H9 (cell line): ENCODE results near the gene PARD3. TPM values are rescaled to one million over a fixed set of nuclear protein-coding genes. Genes with fewer than 3 reads are reported as not detected.

ENCODE experiments used
- DNase-seq: peaks from one replicate; pipeline ENCODE4 v3.0.0-alpha.2; 2017
- H2AFZ ChIP-seq: one replicate; pipeline ENCODE4 v1.6.1; 2013; ENCODE audit warnings: mild to moderate bottlenecking, low read length, control low read depth, moderate library complexity
- H2AK5ac ChIP-seq: 2 replicates; pipeline ENCODE4 v1.6.1; 2013; ENCODE audit warnings: low read length, control low read depth, mixed read lengths; ENCODE audit not compliant: insufficient read length
- H2BK120ac ChIP-seq: one replicate; pipeline ENCODE4 v1.6.1; 2013; ENCODE audit warnings: low read depth, mild to moderate bottlenecking, low read length, control low read depth, inconsistent platforms; ENCODE audit not compliant: poor library complexity, severe bottlenecking
- H2BK12ac ChIP-seq: 2 replicates; pipeline ENCODE4 v1.6.1; 2013; ENCODE audit warnings: low read length, control low read depth, mixed read lengths, low read depth; ENCODE audit not compliant: insufficient read length
- H2BK15ac ChIP-seq: 2 replicates; pipeline ENCODE4 v1.6.1; 2013; ENCODE audit warnings: low read depth, low read length, control low read depth
- H2BK20ac ChIP-seq: one replicate; pipeline ENCODE4 v1.6.1; 2013; ENCODE audit warnings: low read depth, mild to moderate bottlenecking, low read length, control low read depth, inconsistent platforms; ENCODE audit not compliant: poor library complexity, severe bottlenecking
- H2BK5ac ChIP-seq: 2 replicates; pipeline ENCODE4 v1.6.1; 2013; ENCODE audit warnings: low read length, control low read depth, mixed read lengths; ENCODE audit not compliant: insufficient read length
- H3K14ac ChIP-seq: 2 replicates; pipeline ENCODE4 v1.6.1; 2013; ENCODE audit warnings: low read length, control low read depth; ENCODE audit not compliant: insufficient read depth
- H3K18ac ChIP-seq: 2 replicates; pipeline ENCODE4 v1.6.1; 2013; ENCODE audit warnings: low read depth, mild to moderate bottlenecking, mixed read lengths, low read length, control low read depth; ENCODE audit not compliant: insufficient read length
- H3K23ac ChIP-seq: 2 replicates; pipeline ENCODE4 v1.6.1; 2013; ENCODE audit warnings: low read length, control low read depth, mixed read lengths, low read depth; ENCODE audit not compliant: insufficient read length
- H3K23me2 ChIP-seq: 2 replicates; pipeline ENCODE4 v1.6.1; 2013; ENCODE audit warnings: low read depth, mild to moderate bottlenecking, mixed read lengths, low read length, control low read depth; ENCODE audit not compliant: insufficient read length, poor library complexity, severe bottlenecking
- H3K27ac ChIP-seq: 2 replicates; pipeline ENCODE4 v1.5.1; 2013; ENCODE audit warnings: low read length, control low read depth, mixed read lengths, low read depth; ENCODE audit not compliant: insufficient read length
- H3K27me3 ChIP-seq: 2 replicates; pipeline ENCODE4 v1.6.1; 2013; ENCODE audit warnings: low read length, control low read depth, inconsistent platforms; ENCODE audit not compliant: insufficient read depth
- H3K4ac ChIP-seq: 2 replicates; pipeline ENCODE4 v1.6.1; 2013; ENCODE audit warnings: low read depth, mild to moderate bottlenecking, control low read depth, inconsistent platforms, low read length, moderate library complexity
- H3K4me1 ChIP-seq: 2 replicates; pipeline ENCODE4 v1.6.1; 2013; ENCODE audit warnings: low read length, control low read depth, inconsistent platforms; ENCODE audit not compliant: insufficient read depth
- H3K4me2 ChIP-seq: 2 replicates; pipeline ENCODE4 v1.6.1; 2013; ENCODE audit warnings: low read length, control low read depth, mixed read lengths; ENCODE audit not compliant: insufficient read length, insufficient read depth
- H3K56ac ChIP-seq: 2 replicates; pipeline ENCODE4 v1.6.1; 2013; ENCODE audit warnings: low read depth, mild to moderate bottlenecking, mixed read lengths, low read length, control low read depth; ENCODE audit not compliant: insufficient read length
- H3K79me1 ChIP-seq: 2 replicates; pipeline ENCODE4 v1.6.1; 2013; ENCODE audit warnings: low read depth, mild to moderate bottlenecking, moderate library complexity, low read length, control low read depth, inconsistent platforms; ENCODE audit not compliant: insufficient read depth, poor library complexity, severe bottlenecking
- H3K79me2 ChIP-seq: 2 replicates; pipeline ENCODE4 v1.6.1; 2013; ENCODE audit warnings: low read length, control low read depth, inconsistent platforms; ENCODE audit not compliant: insufficient read depth
- H3K9ac ChIP-seq: 2 replicates; pipeline ENCODE4 v1.6.1; 2013; ENCODE audit warnings: low read length, control low read depth, mixed read lengths; ENCODE audit not compliant: insufficient read length; ENCODE audit errors: extremely low read depth
- H3K9me3 ChIP-seq: one replicate; pipeline ENCODE4 v1.6.1; 2013; ENCODE audit warnings: low read depth, low read length, inconsistent platforms; ENCODE audit not compliant: control insufficient read depth
- H3T11ph ChIP-seq: one replicate; pipeline ENCODE4 v1.6.1; 2013; ENCODE audit warnings: mild to moderate bottlenecking, low read length, control low read depth, inconsistent platforms
- H4K20me1 ChIP-seq: one replicate; pipeline ENCODE4 v1.6.1; 2013; ENCODE audit not compliant: control insufficient read depth, insufficient read length, insufficient read depth
- H4K5ac ChIP-seq: 2 replicates; pipeline ENCODE4 v1.6.1; 2013; ENCODE audit warnings: low read depth, mild to moderate bottlenecking, mixed read lengths, low read length, control low read depth; ENCODE audit not compliant: insufficient read length
- H4K8ac ChIP-seq: replicated peaks from 2 replicates; pipeline ENCODE4 v1.6.1; 2013; ENCODE audit warnings: low read length, control low read depth, mixed read lengths, low read depth; ENCODE audit not compliant: insufficient read length
- H4K91ac ChIP-seq: 2 replicates; pipeline ENCODE4 v1.6.1; 2013; ENCODE audit warnings: low read depth, mild to moderate bottlenecking, moderate library complexity, mixed read lengths, low read length, control low read depth; ENCODE audit not compliant: insufficient read length
- H3K27ac Mint-ChIP-seq, 3 experiments: 2 replicates in 2 of 3; 3 replicates in 1 of 3; pipeline ENCODE4 v1.8.0; 2020 to 2021; ENCODE audit warnings: mixed read lengths in 3 of 3, mild to moderate bottlenecking in 1 of 3, moderate library complexity in 1 of 3
- H3K27me3 Mint-ChIP-seq: 2 replicates; pipeline ENCODE4 v1.8.0; 2021; ENCODE audit warnings: low read depth, mild to moderate bottlenecking, moderate library complexity, mixed read lengths
- H3K36me3 Mint-ChIP-seq, 3 experiments: 2 replicates in 2 of 3; 3 replicates in 1 of 3; pipeline ENCODE4 v1.8.0; 2020 to 2021; ENCODE audit warnings: low read depth in 3 of 3, mixed read lengths in 3 of 3; ENCODE audit not compliant: insufficient read depth in 1 of 3
- H3K4me1 Mint-ChIP-seq, 2 experiments: 2 replicates each; pipeline ENCODE4 v1.8.0; 2020; ENCODE audit warnings: mixed read lengths in 2 of 2
- H3K4me3 Mint-ChIP-seq, 2 experiments: 2 replicates in 1 of 2; 3 replicates in 1 of 2; pipeline ENCODE4 v1.8.0; 2020 to 2021; ENCODE audit warnings: mild to moderate bottlenecking in 2 of 2, mixed read lengths in 2 of 2, moderate library complexity in 1 of 2
- H3K9me3 Mint-ChIP-seq, 2 experiments: 2 replicates in 1 of 2; 3 replicates in 1 of 2; pipeline ENCODE4 v1.8.0; 2020; ENCODE audit warnings: mild to moderate bottlenecking in 2 of 2, mixed read lengths in 2 of 2, moderate library complexity in 1 of 2
- WGBS: extraction: QIAGEN DNeasy Blood & Tissue Kit; methylation state at CpG from one replicate; pipeline ENCODE4 v1.1.7; 2013; ENCODE audit warnings: missing lambda C conversion rate, low lambda C conversion rate, mixed read lengths; ENCODE audit not compliant: insufficient read length; ENCODE audit errors: extremely low coverage; 5-methylcytosine and 5-hydroxymethylcytosine counted together
- total RNA-seq: library from RNA; stranded (reverse); gene quantifications from 2 replicates; pipeline ENCODE4 v1.2.1, GENCODE V29; 2021
- TF ChIP-seq, protein P1 (sequence below): fragments of 200-600 bp; sonication (generic); conservative IDR thresholded peaks from 3 replicates; pipeline ENCODE4 v1.8.0; 2021; ENCODE audit warnings: antibody characterized with exemption, mild to moderate bottlenecking

Gene PARD3
- total RNA-seq, 1 experiment from 2014 or later, result 44.7 TPM

DNA sequence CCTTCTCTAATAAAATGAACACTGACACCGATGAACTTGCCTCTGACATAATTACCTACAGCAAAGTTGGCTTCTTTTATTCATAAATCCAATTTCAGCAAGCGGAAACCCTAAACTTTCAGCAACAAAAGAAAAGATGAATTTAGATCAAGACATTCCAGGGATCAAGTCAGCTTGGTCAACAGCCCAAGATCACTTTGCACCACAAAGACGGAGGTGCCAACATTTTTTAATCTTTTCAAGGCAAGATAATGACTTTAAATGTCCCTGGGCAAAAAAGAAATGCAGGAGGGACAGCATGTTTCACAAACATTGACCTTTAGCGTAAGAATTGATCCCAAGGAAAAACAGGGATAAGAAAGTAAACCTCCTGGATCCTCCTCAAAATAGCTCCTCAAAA lies 636.9 kb downstream of the PARD3 start:
- no peak overlapping the region for H2BK120ac ChIP-seq
- no peaks in the 10 kb centered on the region for H4K20me1 ChIP-seq
- H2BK5ac ChIP-seq, result no peak overlapping the region
- H3K36me3 Mint-ChIP-seq, result no peaks in the 10 kb centered on the region; a peak in 1 of 7 replicates
- H3T11ph ChIP-seq, result no peak overlapping the region
- TF ChIP-seq, protein P1, sequence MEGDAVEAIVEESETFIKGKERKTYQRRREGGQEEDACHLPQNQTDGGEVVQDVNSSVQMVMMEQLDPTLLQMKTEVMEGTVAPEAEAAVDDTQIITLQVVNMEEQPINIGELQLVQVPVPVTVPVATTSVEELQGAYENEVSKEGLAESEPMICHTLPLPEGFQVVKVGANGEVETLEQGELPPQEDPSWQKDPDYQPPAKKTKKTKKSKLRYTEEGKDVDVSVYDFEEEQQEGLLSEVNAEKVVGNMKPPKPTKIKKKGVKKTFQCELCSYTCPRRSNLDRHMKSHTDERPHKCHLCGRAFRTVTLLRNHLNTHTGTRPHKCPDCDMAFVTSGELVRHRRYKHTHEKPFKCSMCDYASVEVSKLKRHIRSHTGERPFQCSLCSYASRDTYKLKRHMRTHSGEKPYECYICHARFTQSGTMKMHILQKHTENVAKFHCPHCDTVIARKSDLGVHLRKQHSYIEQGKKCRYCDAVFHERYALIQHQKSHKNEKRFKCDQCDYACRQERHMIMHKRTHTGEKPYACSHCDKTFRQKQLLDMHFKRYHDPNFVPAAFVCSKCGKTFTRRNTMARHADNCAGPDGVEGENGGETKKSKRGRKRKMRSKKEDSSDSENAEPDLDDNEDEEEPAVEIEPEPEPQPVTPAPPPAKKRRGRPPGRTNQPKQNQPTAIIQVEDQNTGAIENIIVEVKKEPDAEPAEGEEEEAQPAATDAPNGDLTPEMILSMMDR, result no peak
- no peak overlapping the region for H4K8ac ChIP-seq
- no peak overlapping the region for H3K23ac ChIP-seq
- no peak overlapping the region for H4K5ac ChIP-seq
- H3K56ac ChIP-seq, result no peak overlapping the region
- no peaks in the 10 kb centered on the region for H3K27me3 ChIP-seq
- no peak overlapping the region for H2AK5ac ChIP-seq
- no peaks in the 10 kb centered on the region for H3K9me3 Mint-ChIP-seq
- H3K79me1 ChIP-seq, result no peaks in the 10 kb centered on the region
- H3K4ac ChIP-seq, result no peak overlapping the region
- H3K14ac ChIP-seq, result no peak overlapping the region
- H3K27ac ChIP-seq, result no peak overlapping the region
- no peak overlapping the region for H3K9ac ChIP-seq
- no peak overlapping the region for H4K91ac ChIP-seq
- H3K4me1 ChIP-seq, result peaks cover 14% of the 10 kb centered on the region
- DNase-seq, result no peak
- H3K79me2 ChIP-seq, result no peaks in the 10 kb centered on the region
- no peaks in the 10 kb centered on the region for H3K9me3 ChIP-seq
- H3K4me2 ChIP-seq, result no peak overlapping the region
- peak overlapping the region in 2 of 3 experiments; percentile 47 to 93; a peak in 3 of 7 replicates for H3K27ac Mint-ChIP-seq
- peaks cover 64 to 65% of the 10 kb centered on the region in 2 experiments for H3K4me1 Mint-ChIP-seq
- WGBS, result no CpG with 5 or more reads among the region's 4 CpGs
- no peak overlapping the region for H2BK20ac ChIP-seq
- no peak overlapping the region for H2AFZ ChIP-seq
- H2BK12ac ChIP-seq, result no peak overlapping the region
- no peak overlapping the region for H2BK15ac ChIP-seq
- no peaks in the 10 kb centered on the region for H3K23me2 ChIP-seq
- H3K27me3 Mint-ChIP-seq, result no peaks in the 10 kb centered on the region; the same call in 1 of the 2 replicates
- no peak overlapping the region for H3K18ac ChIP-seq
- no peak overlapping the region for H3K4me3 Mint-ChIP-seq
